Pons (tissue), 1 donor: ENCODE results near the gene CLHC1.
"Not testable (repeated sequence)": the region's sequence is repeated elsewhere in the genome, so short reads cannot be mapped to it uniquely, and the experiment has no call there.

Source experiments
- DNase-seq: peaks from one replicate; pipeline ENCODE4 v3.0.0-alpha.2; 2016; ENCODE audit warnings: low spot score

Gene CLHC1

GRCh38 chr2:55153584-55154299 is 78.4 kb downstream of the CLHC1 start:
- DNase-seq, result no peak

GRCh38 chr2:55152475-55153412 is 79.3 kb downstream of the CLHC1 start:
- DNase-seq, result no peak

GRCh38 chr2:55151733-55152433 is 80.2 kb downstream of the CLHC1 start:
- DNase-seq, result peak; percentile 44

- peak; percentile 83 for DNase-seq
Measured at GRCh38 chr2:55150834-55151233, 81.3 kb downstream of the CLHC1 start.

- DNase-seq, result no peak
Measured at GRCh38 chr2:55148269-55148668, 83.8 kb downstream of the CLHC1 start.

DNA sequence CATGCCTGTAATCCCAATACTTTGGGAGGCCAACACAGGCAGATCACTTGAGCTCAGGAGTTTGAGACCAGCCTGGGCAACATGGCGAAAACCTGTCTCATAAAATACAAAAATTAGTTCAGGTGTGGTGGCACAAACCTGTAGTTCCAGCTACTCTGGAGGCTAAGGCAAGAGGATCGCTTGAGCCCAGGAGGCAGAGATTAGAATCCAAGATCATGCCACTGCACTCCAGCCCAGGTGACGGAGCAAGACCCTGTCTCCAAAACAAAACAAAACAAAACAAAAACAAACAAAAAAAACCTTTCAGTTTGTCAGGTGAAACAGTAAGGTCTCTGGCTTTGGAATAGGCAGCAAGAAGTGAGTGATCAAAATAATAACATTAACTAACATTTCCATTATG is 84.6 kb downstream of the CLHC1 start:
- DNase-seq, result no peak

DNA sequence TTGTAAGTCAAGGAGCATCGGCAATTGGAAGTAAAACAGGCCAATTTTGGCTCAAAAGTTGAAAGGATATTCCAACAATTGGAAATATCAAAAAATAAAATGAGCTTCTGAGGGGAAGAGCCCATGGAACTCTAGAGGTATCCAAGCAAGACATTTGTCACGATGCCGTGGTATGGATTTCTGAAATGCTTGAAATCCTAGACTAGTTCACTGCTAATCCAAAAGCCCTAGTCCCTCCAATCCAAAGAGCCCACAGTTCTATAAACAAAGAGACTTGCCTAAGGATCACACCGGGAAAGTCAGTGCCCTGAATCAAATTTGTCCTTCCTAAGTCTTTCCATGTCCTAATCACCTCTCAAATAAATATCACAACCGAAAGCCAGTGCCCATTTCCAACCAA is 85.1 kb downstream of the CLHC1 start:
- no peak for DNase-seq

DNA sequence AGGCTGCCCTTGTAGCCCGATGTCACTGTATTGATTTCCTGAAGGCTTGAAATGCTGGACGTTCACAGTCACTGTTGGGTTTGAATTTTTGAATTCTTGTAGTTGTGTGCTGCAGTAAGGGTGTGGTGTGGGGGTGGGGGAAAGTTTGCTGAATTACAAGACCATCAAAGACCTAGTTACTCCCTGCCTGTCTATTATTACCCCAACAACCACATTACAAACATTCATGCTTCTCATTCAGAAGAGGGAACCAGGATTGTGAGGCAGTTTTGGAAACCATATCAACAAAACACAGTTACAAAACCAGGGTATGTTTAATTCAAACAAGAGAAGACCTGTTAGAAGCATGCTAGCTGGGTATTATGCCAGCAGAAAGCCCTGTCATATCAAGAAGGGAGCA is 85.8 kb downstream of the CLHC1 start:
- no peak for DNase-seq

GRCh38 chr2:55144922-55145820 is 86.9 kb downstream of the CLHC1 start:
- no peak for DNase-seq

DNA sequence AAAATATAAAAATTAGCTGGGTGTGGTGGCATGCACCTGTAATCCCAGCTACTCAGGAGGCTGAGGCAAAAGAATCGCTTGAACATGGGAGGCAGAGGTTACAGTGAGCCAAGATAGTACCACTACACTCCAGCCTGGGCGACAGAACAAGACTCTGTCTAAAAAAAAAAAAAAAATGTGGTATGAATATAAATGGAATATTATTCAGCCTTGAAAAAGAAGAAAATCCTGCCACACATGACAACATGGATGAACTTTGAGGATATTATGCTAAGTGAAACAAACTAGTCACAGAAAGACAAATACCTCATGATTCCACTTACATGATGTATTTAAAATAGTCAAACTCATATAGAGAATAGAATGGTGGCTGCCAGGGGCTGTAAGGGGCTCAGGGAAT is 88.4 kb downstream of the CLHC1 start:
- not testable (repeated sequence) for DNase-seq

DNA sequence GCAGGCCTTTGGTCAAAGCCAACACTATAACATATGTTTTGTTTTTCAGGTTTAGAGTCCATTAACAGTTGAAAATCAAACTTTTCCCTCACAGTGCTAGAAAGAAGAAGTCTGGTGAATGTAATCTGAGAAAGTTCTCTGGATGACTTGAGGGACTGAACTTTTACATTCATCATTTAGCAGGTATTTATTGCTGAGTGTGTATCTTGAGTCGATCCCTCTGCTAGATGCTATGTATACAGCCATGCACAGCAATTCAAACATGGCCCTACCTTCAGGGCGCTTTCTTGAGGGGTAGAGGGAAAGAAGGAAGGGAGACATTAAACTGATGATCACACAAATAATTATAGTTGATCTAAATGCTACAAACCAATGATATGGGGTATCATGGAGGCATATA is 89.6 kb downstream of the CLHC1 start:
- no peak for DNase-seq

- DNase-seq, result no peak
Measured at GRCh38 chr2:55141572-55142413, 90.3 kb downstream of the CLHC1 start.

DNA sequence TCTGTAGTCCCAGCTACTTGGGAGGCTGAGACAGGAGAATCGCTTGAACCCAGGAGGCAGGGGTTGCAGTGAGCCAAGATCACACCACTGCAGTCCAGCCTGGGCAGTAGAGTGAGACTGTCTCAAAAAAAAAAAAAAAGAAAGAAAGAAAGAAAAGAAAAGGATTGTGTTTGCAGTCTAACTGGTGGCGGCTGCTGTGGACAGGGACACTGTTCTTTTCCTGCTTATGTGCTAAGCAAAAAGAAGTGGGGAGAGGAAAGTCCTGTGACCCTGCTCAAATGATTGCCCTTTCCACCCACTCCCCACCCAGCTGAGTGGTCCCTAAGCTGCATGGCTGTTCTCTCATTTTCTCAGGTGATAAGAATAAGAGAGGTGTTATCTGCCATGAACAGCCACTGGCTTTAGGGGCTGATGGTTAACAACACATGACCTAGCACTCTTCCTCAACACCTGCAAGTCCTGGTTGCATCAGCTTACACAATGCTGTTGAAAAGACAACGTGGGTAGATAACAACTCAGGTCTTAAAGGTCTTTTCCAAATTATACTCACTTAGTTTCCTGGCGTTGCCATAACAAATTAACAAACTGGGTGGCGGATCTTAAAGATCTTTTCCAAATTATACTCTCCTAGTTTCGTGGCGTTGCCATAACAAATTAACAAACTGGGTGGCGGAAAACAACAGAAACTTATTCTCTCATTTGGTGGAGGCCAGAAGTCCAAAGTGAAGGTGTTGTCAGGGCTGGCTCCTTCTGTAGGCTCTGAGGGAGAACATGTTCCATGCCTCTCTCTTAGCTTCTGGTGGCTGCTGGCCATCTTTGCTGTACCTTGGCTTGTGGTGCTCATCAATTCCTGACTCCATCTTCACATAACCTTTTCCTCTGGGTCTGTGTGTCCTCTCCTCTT is 91.5 kb downstream of the CLHC1 start:
- DNase-seq, result no peak

DNA sequence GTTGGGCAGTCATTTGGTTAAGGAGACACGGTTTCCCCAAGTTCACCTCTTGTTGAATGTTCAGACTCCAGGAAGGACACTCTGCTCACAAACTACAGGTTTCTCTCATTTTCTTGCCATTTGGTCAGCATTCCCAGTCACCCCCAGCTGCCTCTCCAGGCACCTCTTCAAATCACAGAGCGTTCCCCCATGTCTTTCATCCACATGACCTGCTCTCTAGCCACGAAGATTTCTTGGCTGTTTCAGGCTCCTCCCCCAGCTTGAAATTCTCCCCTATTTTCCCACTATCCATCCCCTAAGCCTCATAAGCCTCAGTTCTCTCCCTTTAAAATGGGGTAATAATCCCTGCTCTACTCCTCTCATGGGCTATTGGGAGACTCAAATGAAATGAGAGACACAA is 92.8 kb downstream of the CLHC1 start:
- no peak for DNase-seq

- no peak for DNase-seq
Measured at GRCh38 chr2:55138882-55139229, 93.2 kb downstream of the CLHC1 start.

DNA sequence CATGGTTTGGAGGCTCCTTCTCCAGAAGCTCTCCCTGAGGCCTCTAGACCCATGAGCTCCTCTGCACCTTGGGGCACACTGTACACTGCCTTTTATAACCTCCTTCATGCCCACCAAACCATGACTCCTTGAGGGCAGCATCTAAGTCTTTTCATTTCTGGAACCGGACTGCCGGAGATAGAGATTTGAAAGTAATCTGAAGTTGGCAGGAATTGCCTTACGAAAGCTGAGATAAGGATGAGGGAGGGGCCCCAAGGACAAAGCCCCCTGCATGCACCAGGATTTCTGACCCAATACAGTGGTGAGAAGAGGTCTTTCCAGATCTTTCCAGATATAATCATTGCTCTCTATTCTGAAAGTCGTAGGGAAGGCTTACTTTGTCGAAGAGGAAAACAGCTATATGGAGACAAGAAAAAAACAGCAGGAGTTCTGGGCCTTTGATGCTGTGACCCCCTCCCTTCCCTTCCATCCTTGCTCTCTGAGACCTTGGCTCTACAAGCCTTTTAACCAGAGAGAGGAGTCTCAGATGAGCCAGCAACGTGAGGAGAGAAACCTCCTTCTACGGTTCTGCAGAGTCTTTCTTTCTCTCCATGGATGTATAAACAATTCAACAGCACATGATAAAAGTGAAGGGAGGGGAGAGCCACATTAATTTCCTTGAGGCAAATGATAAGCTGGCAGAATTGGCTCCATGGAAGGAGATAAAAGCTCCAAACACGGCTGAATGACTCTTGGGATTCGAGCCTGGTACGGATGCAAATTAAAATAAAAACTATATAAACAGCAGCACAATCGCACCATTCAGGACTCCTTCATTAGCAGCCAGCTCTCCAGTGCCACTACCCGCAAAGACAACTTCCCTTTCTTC is 93.8 kb downstream of the CLHC1 start:
- DNase-seq, result peak; percentile 99

- DNase-seq, result peak; percentile 83
Measured at GRCh38 chr2:55137024-55137958, 94.8 kb downstream of the CLHC1 start.

DNA sequence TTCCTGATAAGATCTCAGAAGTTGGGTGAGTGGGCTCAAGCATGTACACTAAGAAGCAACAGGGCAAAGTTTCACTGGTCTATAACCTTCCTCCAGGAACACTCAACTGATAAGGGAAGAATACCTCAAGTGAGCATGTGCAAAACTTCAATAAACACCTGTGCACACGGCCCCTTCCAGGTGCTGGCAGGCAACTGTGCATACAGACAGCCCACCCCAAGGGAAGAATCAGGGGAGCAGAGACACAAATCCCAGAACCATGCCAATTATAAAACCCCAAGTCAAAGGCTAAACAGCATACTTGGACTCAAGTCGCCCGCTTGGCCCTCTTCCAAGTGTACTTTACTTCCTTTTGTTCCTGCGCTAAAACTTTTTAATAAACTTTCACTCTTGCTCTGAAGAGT is 96.0 kb downstream of the CLHC1 start:
- DNase-seq, result no peak
